ENCODE results near the gene BRWD1.

BRWD1 gene

GRCh38 chr21:39347537-39347936 is 34.1 kb upstream of the BRWD1 start:
- Histone ChIP-seq H3K36me3 (ENCODE audit: control insufficient read depth in 5 of 5, insufficient read depth in 5 of 5, low read length in 5 of 5) (peaks cover 7 to 11% (median 9%) of the 10 kb centered on the region in 5 donors), H3K4me1 (ENCODE audit: control insufficient read depth in 5 of 5, insufficient read depth in 5 of 5, low read length in 5 of 5) (peaks cover 5 to 26% (median 18%) of the 10 kb centered on the region in 5 donors), H3K27ac (ENCODE audit: low read depth, low read length) (peak overlapping the region; percentile 17), H3K9ac (ENCODE audit: low read length in 5 of 5) (peak overlapping the region in 4 of 5 donors; percentile 75 to 89 (median 87)), H3K9me3 (ENCODE audit: control insufficient read depth in 5 of 5, low read length in 5 of 5) (no peaks in the 10 kb centered on the region), H3K27me3 (ENCODE audit: control insufficient read depth in 5 of 5, insufficient read depth in 4 of 5, low read length in 5 of 5) (peaks cover 0 to 2% (median 0%) of the 10 kb centered on the region in 5 donors), H3K4me3 (ENCODE audit: low read depth in 1 of 5, low read length in 5 of 5) (peak overlapping the region; percentile 71 to 98 (median 79))

- Histone ChIP-seq H3K27ac (ENCODE audit: low read depth, low read length) (no peak overlapping the region), H3K27me3 (ENCODE audit: control insufficient read depth in 5 of 5, insufficient read depth in 4 of 5, low read length in 5 of 5) (peaks cover 0 to 2% (median 0%) of the 10 kb centered on the region in 5 donors), H3K4me1 (ENCODE audit: control insufficient read depth in 5 of 5, insufficient read depth in 5 of 5, low read length in 5 of 5) (peaks cover 5 to 26% (median 18%) of the 10 kb centered on the region in 5 donors), H3K9me3 (ENCODE audit: control insufficient read depth in 5 of 5, low read length in 5 of 5) (no peaks in the 10 kb centered on the region), H3K4me3 (ENCODE audit: low read depth in 1 of 5, low read length in 5 of 5) (no peak overlapping the region), H3K9ac (ENCODE audit: low read length in 5 of 5) (peak overlapping the region in 1 of 5 donors; percentile 31), H3K36me3 (ENCODE audit: control insufficient read depth in 5 of 5, insufficient read depth in 5 of 5, low read length in 5 of 5) (peaks cover 8 to 11% (median 10%) of the 10 kb centered on the region in 5 donors)
Observed at GRCh38 chr21:39346671-39347331, 33.4 kb upstream of the BRWD1 start.

GRCh38 chr21:39346206-39346605 is 32.8 kb upstream of the BRWD1 start:
- Histone ChIP-seq H3K4me3 (ENCODE audit: low read depth in 1 of 5, low read length in 5 of 5) (no peak overlapping the region), H3K9me3 (ENCODE audit: control insufficient read depth in 5 of 5, low read length in 5 of 5) (no peaks in the 10 kb centered on the region), H3K9ac (ENCODE audit: low read length in 5 of 5) (no peak overlapping the region), H3K27me3 (ENCODE audit: control insufficient read depth in 5 of 5, insufficient read depth in 4 of 5, low read length in 5 of 5) (peaks cover 0 to 2% (median 0%) of the 10 kb centered on the region in 5 donors), H3K4me1 (ENCODE audit: control insufficient read depth in 5 of 5, insufficient read depth in 5 of 5, low read length in 5 of 5) (peaks cover 5 to 26% (median 18%) of the 10 kb centered on the region in 5 donors), H3K27ac (ENCODE audit: low read depth, low read length) (no peak overlapping the region), H3K36me3 (ENCODE audit: control insufficient read depth in 5 of 5, insufficient read depth in 5 of 5, low read length in 5 of 5) (peaks cover 13 to 16% (median 14%) of the 10 kb centered on the region in 5 donors)

- H3K4me1 ChIP-seq (ENCODE audit: control insufficient read depth in 5 of 5, insufficient read depth in 5 of 5, low read length in 5 of 5): peaks cover 5 to 26% (median 18%) of the 10 kb centered on the region in 5 donors
- no peak overlapping the region for H3K27ac ChIP-seq (ENCODE audit: low read depth, low read length)
- no peaks in the 10 kb centered on the region for H3K9me3 ChIP-seq (ENCODE audit: control insufficient read depth in 5 of 5, low read length in 5 of 5)
- H3K27me3 ChIP-seq (ENCODE audit: control insufficient read depth in 5 of 5, insufficient read depth in 4 of 5, low read length in 5 of 5): peaks cover 0 to 2% (median 0%) of the 10 kb centered on the region in 5 donors
- H3K36me3 ChIP-seq (ENCODE audit: control insufficient read depth in 5 of 5, insufficient read depth in 5 of 5, low read length in 5 of 5): peaks cover 13 to 22% (median 15%) of the 10 kb centered on the region in 5 donors
- H3K4me3 ChIP-seq (ENCODE audit: low read depth in 1 of 5, low read length in 5 of 5): no peak overlapping the region
- H3K9ac ChIP-seq (ENCODE audit: low read length in 5 of 5): no peak overlapping the region
Observed at GRCh38 chr21:39345440-39345839, 32.0 kb upstream of the BRWD1 start.

- H3K4me1 ChIP-seq (ENCODE audit: control insufficient read depth in 5 of 5, insufficient read depth in 5 of 5, low read length in 5 of 5): peaks cover 5 to 21% (median 15%) of the 10 kb centered on the region in 5 donors
- no peak overlapping the region for H3K9ac ChIP-seq (ENCODE audit: low read length in 5 of 5)
- H3K27me3 ChIP-seq (ENCODE audit: control insufficient read depth in 5 of 5, insufficient read depth in 4 of 5, low read length in 5 of 5): peaks cover 0 to 2% (median 0%) of the 10 kb centered on the region in 5 donors
- peaks cover 13 to 22% (median 15%) of the 10 kb centered on the region in 5 donors for H3K36me3 ChIP-seq (ENCODE audit: control insufficient read depth in 5 of 5, insufficient read depth in 5 of 5, low read length in 5 of 5)
- H3K4me3 ChIP-seq (ENCODE audit: low read depth in 1 of 5, low read length in 5 of 5): no peak overlapping the region
- no peaks in the 10 kb centered on the region for H3K9me3 ChIP-seq (ENCODE audit: control insufficient read depth in 5 of 5, low read length in 5 of 5)
- no peak overlapping the region for H3K27ac ChIP-seq (ENCODE audit: low read depth, low read length)
Observed at GRCh38 chr21:39344848-39345247, 31.4 kb upstream of the BRWD1 start.

GRCh38 chr21:39341249-39341923 is 28.0 kb upstream of the BRWD1 start:
- H3K9me3 ChIP-seq (ENCODE audit: control insufficient read depth in 5 of 5, low read length in 5 of 5): no peaks in the 10 kb centered on the region
- H3K4me1 ChIP-seq (ENCODE audit: control insufficient read depth in 5 of 5, insufficient read depth in 5 of 5, low read length in 5 of 5): no peaks in the 10 kb centered on the region
- H3K36me3 ChIP-seq (ENCODE audit: control insufficient read depth in 5 of 5, insufficient read depth in 5 of 5, low read length in 5 of 5): peaks cover 13 to 22% (median 15%) of the 10 kb centered on the region in 5 donors
- no peak overlapping the region for H3K9ac ChIP-seq (ENCODE audit: low read length in 5 of 5)
- H3K4me3 ChIP-seq (ENCODE audit: low read depth in 1 of 5, low read length in 5 of 5): no peak overlapping the region
- no peak overlapping the region for H3K27ac ChIP-seq (ENCODE audit: low read depth, low read length)
- H3K27me3 ChIP-seq (ENCODE audit: control insufficient read depth in 5 of 5, insufficient read depth in 4 of 5, low read length in 5 of 5): no peaks in the 10 kb centered on the region

- no peak overlapping the region for H3K9ac ChIP-seq (ENCODE audit: low read length in 5 of 5)
- no peaks in the 10 kb centered on the region for H3K4me1 ChIP-seq (ENCODE audit: control insufficient read depth in 5 of 5, insufficient read depth in 5 of 5, low read length in 5 of 5)
- no peaks in the 10 kb centered on the region for H3K27me3 ChIP-seq (ENCODE audit: control insufficient read depth in 5 of 5, insufficient read depth in 4 of 5, low read length in 5 of 5)
- no peaks in the 10 kb centered on the region for H3K9me3 ChIP-seq (ENCODE audit: control insufficient read depth in 5 of 5, low read length in 5 of 5)
- no peak overlapping the region for H3K27ac ChIP-seq (ENCODE audit: low read depth, low read length)
- peaks cover 13 to 22% (median 15%) of the 10 kb centered on the region in 5 donors for H3K36me3 ChIP-seq (ENCODE audit: control insufficient read depth in 5 of 5, insufficient read depth in 5 of 5, low read length in 5 of 5)
- no peak overlapping the region for H3K4me3 ChIP-seq (ENCODE audit: low read depth in 1 of 5, low read length in 5 of 5)
Observed at GRCh38 chr21:39340687-39341086, 27.3 kb upstream of the BRWD1 start.

- Histone ChIP-seq H3K9me3 (ENCODE audit: control insufficient read depth in 5 of 5, low read length in 5 of 5) (no peaks in the 10 kb centered on the region), H3K27ac (ENCODE audit: low read depth, low read length) (no peak overlapping the region), H3K9ac (ENCODE audit: low read length in 5 of 5) (no peak overlapping the region), H3K27me3 (ENCODE audit: control insufficient read depth in 5 of 5, insufficient read depth in 4 of 5, low read length in 5 of 5) (no peaks in the 10 kb centered on the region), H3K36me3 (ENCODE audit: control insufficient read depth in 5 of 5, insufficient read depth in 5 of 5, low read length in 5 of 5) (peaks cover 13 to 22% (median 15%) of the 10 kb centered on the region in 5 donors), H3K4me1 (ENCODE audit: control insufficient read depth in 5 of 5, insufficient read depth in 5 of 5, low read length in 5 of 5) (no peaks in the 10 kb centered on the region), H3K4me3 (ENCODE audit: low read depth in 1 of 5, low read length in 5 of 5) (no peak overlapping the region)
Observed at GRCh38 chr21:39339231-39339630, 25.8 kb upstream of the BRWD1 start.

- H3K9me3 ChIP-seq (ENCODE audit: control insufficient read depth in 5 of 5, low read length in 5 of 5): no peaks in the 10 kb centered on the region
- peaks cover under 1 to 9% (median 4%) of the 10 kb centered on the region in 5 donors for H3K36me3 ChIP-seq (ENCODE audit: control insufficient read depth in 5 of 5, insufficient read depth in 5 of 5, low read length in 5 of 5)
- H3K4me1 ChIP-seq (ENCODE audit: control insufficient read depth in 5 of 5, insufficient read depth in 5 of 5, low read length in 5 of 5): no peaks in the 10 kb centered on the region
- H3K9ac ChIP-seq (ENCODE audit: low read length in 5 of 5): no peak overlapping the region
- H3K27me3 ChIP-seq (ENCODE audit: control insufficient read depth in 5 of 5, insufficient read depth in 4 of 5, low read length in 5 of 5): no peaks in the 10 kb centered on the region
- no peak overlapping the region for H3K27ac ChIP-seq (ENCODE audit: low read depth, low read length)
- no peak overlapping the region for H3K4me3 ChIP-seq (ENCODE audit: low read depth in 1 of 5, low read length in 5 of 5)
Observed at GRCh38 chr21:39336457-39337008, 23.1 kb upstream of the BRWD1 start.

- Histone ChIP-seq H3K4me3 (ENCODE audit: low read depth in 1 of 5, low read length in 5 of 5) (no peak overlapping the region), H3K27ac (ENCODE audit: low read depth, low read length) (no peak overlapping the region), H3K4me1 (ENCODE audit: control insufficient read depth in 5 of 5, insufficient read depth in 5 of 5, low read length in 5 of 5) (no peaks in the 10 kb centered on the region), H3K9me3 (ENCODE audit: control insufficient read depth in 5 of 5, low read length in 5 of 5) (no peaks in the 10 kb centered on the region), H3K9ac (ENCODE audit: low read length in 5 of 5) (no peak overlapping the region), H3K36me3 (ENCODE audit: control insufficient read depth in 5 of 5, insufficient read depth in 5 of 5, low read length in 5 of 5) (no peaks in the 10 kb centered on the region), H3K27me3 (ENCODE audit: control insufficient read depth in 5 of 5, insufficient read depth in 4 of 5, low read length in 5 of 5) (no peaks in the 10 kb centered on the region)
Observed at GRCh38 chr21:39334611-39335010, 21.2 kb upstream of the BRWD1 start.

All from subcutaneous abdominal adipose tissue (tissue), 5 donors.